Fibroblast of villous mesenchyme (primary cell): Measurements from ENCODE around the gene GRM4. TPM values are rescaled to one million over a fixed set of nuclear protein-coding genes. Genes with fewer than 3 reads are reported as not detected.

ENCODE experiments used
- DNase-seq: peaks from one replicate; pipeline ENCODE4 v3.0.0-alpha.2; 2010; ENCODE audit warnings: low read depth
- H3K4me3 ChIP-seq: 2 replicates; pipeline ENCODE4 v1.5.1; 2011; ENCODE audit warnings: low read depth, mild to moderate bottlenecking, low read length
- CTCF ChIP-seq: IDR thresholded peaks from 2 replicates; pipeline ENCODE4 v1.5.1; 2012; ENCODE audit warnings: low read depth, mild to moderate bottlenecking, low read length; ENCODE audit not compliant: insufficient read depth
- total RNA-seq: library from RNA; depleted of rRNA; stranded (reverse); fragments of >200 nt; gene quantifications from 2 replicates; pipeline ENCODE4 v1.2.3, GENCODE V29; 2012

The GRM4 gene
- total RNA-seq, 1 donor: under 0.01 TPM

GRCh38 chr6:34095741-34096140 is 50.1 kb downstream of the GRM4 start:
- no peak for DNase-seq
- no peak overlapping the region for H3K4me3 ChIP-seq
- no peak for TF ChIP-seq CTCF

- H3K4me3 ChIP-seq: no peak overlapping the region
- no peak for DNase-seq
- no peak for TF ChIP-seq CTCF
These were observed 50.8 kb downstream of the GRM4 start for GRCh38 chr6:34095136-34095505.

- H3K4me3 ChIP-seq: no peak overlapping the region
- no peak for TF ChIP-seq CTCF
- DNase-seq: no peak
These were observed 51.3 kb downstream of the GRM4 start for GRCh38 chr6:34094474-34095135.

GRCh38 chr6:34093854-34094430 is 51.9 kb downstream of the GRM4 start:
- no peak for DNase-seq
- no peak for TF ChIP-seq CTCF
- H3K4me3 ChIP-seq: no peak overlapping the region

- no peak for DNase-seq
- no peak overlapping the region for H3K4me3 ChIP-seq
- TF ChIP-seq CTCF: no peak
These were observed 52.7 kb downstream of the GRM4 start for GRCh38 chr6:34093206-34093605.

- no peak for TF ChIP-seq CTCF
- H3K4me3 ChIP-seq: no peak overlapping the region
These were observed 53.3 kb downstream of the GRM4 start for GRCh38 chr6:34092631-34093030.

GRCh38 chr6:34090935-34091334 is 55.0 kb downstream of the GRM4 start:
- no peak for TF ChIP-seq CTCF
- H3K4me3 ChIP-seq: no peak overlapping the region
- DNase-seq: no peak

More at GRCh38 chr6:34092631-34093030, 53.3 kb downstream of the GRM4 start:
- DNase-seq: no peak
